Measurements from ENCODE around the gene NOL6.

GRCh38 chr9:33498387-33498786, 24.7 kb upstream of the NOL6 start:
- no peak for TF ChIP-seq CTCF (IDR thresholded peaks at IDR 0.05)
- TF ChIP-seq POLR2A (IDR thresholded peaks at IDR 0.05): no peak
